ENCODE data around the gene TCF3. TPM values are rescaled to one million over a fixed set of nuclear protein-coding genes. Genes with fewer than 3 reads are reported as not detected.

The TCF3 gene
- polyA plus RNA-seq, 1 donor (not counting 4 experiments of a cell fraction or from before 2014, with no cell fraction given), result 40.0 TPM

GRCh38 chr19:1655987-1656608, 3.7 kb upstream of the TCF3 start:
- dilution Hi-C loops (cut with MboI; ENCODE audit: extremely low pct_ligation_motif_present, low sequenced_read_pairs), result no loop called here
- Histone ChIP-seq H3K9me3 (ENCODE audit: control insufficient read depth, low read depth, low read length) (no peaks in the 10 kb centered on the region), H3K4me2 (ENCODE audit: control insufficient read depth, extremely low read depth, insufficient read depth, low read depth, low read length) (no peak overlapping the region), H3K4me1 (ENCODE audit: control insufficient read depth, extremely low read depth, insufficient read depth, low read length) (peaks cover 6% of the 10 kb centered on the region), H4K20me1 (ENCODE audit: control insufficient read depth, extremely low read depth, insufficient read depth, low read length) (no peaks in the 10 kb centered on the region), H3K79me2 (ENCODE audit: control insufficient read depth, insufficient read depth, low read length) (peaks cover 4% of the 10 kb centered on the region), H3K4me3 (ENCODE audit: control insufficient read depth in 2 of 3, extremely low read depth in 1 of 3, insufficient read depth in 2 of 3, low read depth in 1 of 3, low read length in 3 of 3) (no peak overlapping the region), H3K27me3 (ENCODE audit: control insufficient read depth, extremely low read depth, insufficient read depth, low read length) (peaks cover 12% of the 10 kb centered on the region), H2AFZ (ENCODE audit: control insufficient read depth, low read length) (no peak overlapping the region), H3K9me1 (ENCODE audit: control insufficient read depth, extremely low read depth, insufficient read depth, low read length) (no peaks in the 10 kb centered on the region), H3K36me3 (ENCODE audit: control insufficient read depth in 2 of 2, extremely low read depth in 1 of 2, insufficient read depth in 2 of 2, low read length in 2 of 2) (no peaks in the 10 kb centered on the region), H3K9ac (ENCODE audit: control insufficient read depth, extremely low read depth, insufficient read depth, low read length) (no peak overlapping the region), H3K27ac (ENCODE audit: control insufficient read depth, insufficient read depth, low read length) (no peak overlapping the region)
- no peak for FAIRE-seq
- DNase-seq (ENCODE audit: low read depth, low spot score), result no peak
- TF ChIP-seq EZH2 (IDR thresholded peaks at IDR 0.05; ENCODE audit: low read length) (no peak), CTCF (optimal IDR thresholded peaks at IDR 0.05 in 1 of 3, IDR thresholded peaks at IDR 0.05 in 1 of 3, conservative IDR thresholded peaks at IDR 0.05 in 1 of 3; ENCODE audit: extremely low read depth in 1 of 3, insufficient read depth in 2 of 3, low read length in 3 of 3) (no peak)

- Histone ChIP-seq H3K9me1 (ENCODE audit: control insufficient read depth, extremely low read depth, insufficient read depth, low read length) (no peaks in the 10 kb centered on the region), H3K36me3 (ENCODE audit: control insufficient read depth in 2 of 2, extremely low read depth in 1 of 2, insufficient read depth in 2 of 2, low read length in 2 of 2) (no peaks in the 10 kb centered on the region), H2AFZ (ENCODE audit: control insufficient read depth, low read length) (no peak overlapping the region), H4K20me1 (ENCODE audit: control insufficient read depth, extremely low read depth, insufficient read depth, low read length) (no peaks in the 10 kb centered on the region), H3K27ac (ENCODE audit: control insufficient read depth, insufficient read depth, low read length) (no peak overlapping the region), H3K4me3 (ENCODE audit: control insufficient read depth in 2 of 3, extremely low read depth in 1 of 3, insufficient read depth in 2 of 3, low read depth in 1 of 3, low read length in 3 of 3) (no peak overlapping the region), H3K9ac (ENCODE audit: control insufficient read depth, extremely low read depth, insufficient read depth, low read length) (no peak overlapping the region), H3K9me3 (ENCODE audit: control insufficient read depth, low read depth, low read length) (no peaks in the 10 kb centered on the region), H3K27me3 (ENCODE audit: control insufficient read depth, extremely low read depth, insufficient read depth, low read length) (peaks cover 12% of the 10 kb centered on the region), H3K4me2 (ENCODE audit: control insufficient read depth, extremely low read depth, insufficient read depth, low read depth, low read length) (no peak overlapping the region), H3K4me1 (ENCODE audit: control insufficient read depth, extremely low read depth, insufficient read depth, low read length) (peaks cover 10% of the 10 kb centered on the region), H3K79me2 (ENCODE audit: control insufficient read depth, insufficient read depth, low read length) (peaks cover 11% of the 10 kb centered on the region)
- DNase-seq (ENCODE audit: low read depth, low spot score) (no peak), FAIRE-seq (no peak)
- dilution Hi-C loops (cut with MboI; ENCODE audit: extremely low pct_ligation_motif_present, low sequenced_read_pairs), result no loop called here
- no peak for TF ChIP-seq EZH2 (IDR thresholded peaks at IDR 0.05; ENCODE audit: low read length)
- TF ChIP-seq CTCF (optimal IDR thresholded peaks at IDR 0.05 in 1 of 3, IDR thresholded peaks at IDR 0.05 in 1 of 3, conservative IDR thresholded peaks at IDR 0.05 in 1 of 3; ENCODE audit: extremely low read depth in 1 of 3, insufficient read depth in 2 of 3, low read length in 3 of 3), result no peak
Measured at GRCh38 chr19:1655131-1655981, 2.9 kb upstream of the TCF3 start.

Measured in keratinocyte (primary cell).